GM10847 (cell line): ENCODE results near the gene PHLDB2.

ENCODE experiments used
- POLR2A ChIP-seq: IDR thresholded peaks from 2 replicates; pipeline ENCODE4 v1.6.1; 2011; ENCODE audit not compliant: insufficient read length; ENCODE audit errors: extremely low read depth

PHLDB2 gene

GRCh38 chr3:111859061-111859973, at the start of gene PHLDB2:
PHLDB2 (plus strand) TSS chr3:111859265; CDS start chr3:111884078, 24,813 bp downstream.
- no peak for TF ChIP-seq POLR2A

- TF ChIP-seq POLR2A: no peak
Measured at GRCh38 chr3:111810909-111811308, 48.2 kb upstream of the PHLDB2 start.

- no peak for TF ChIP-seq POLR2A
Measured at GRCh38 chr3:111811811-111812210, 47.3 kb upstream of the PHLDB2 start.

- TF ChIP-seq POLR2A: no peak
Measured at GRCh38 chr3:111812701-111813100, 46.4 kb upstream of the PHLDB2 start.

GRCh38 chr3:111813441-111813840, 45.6 kb upstream of the PHLDB2 start:
- no peak for TF ChIP-seq POLR2A

- no peak for TF ChIP-seq POLR2A
Measured at GRCh38 chr3:111813979-111814378, 45.1 kb upstream of the PHLDB2 start.

GRCh38 chr3:111819927-111820326, 39.1 kb upstream of the PHLDB2 start:
- no peak for TF ChIP-seq POLR2A

- no peak for TF ChIP-seq POLR2A
Measured at GRCh38 chr3:111820651-111821050, 38.4 kb upstream of the PHLDB2 start.

- TF ChIP-seq POLR2A: no peak
Measured at GRCh38 chr3:111821891-111822290, 37.2 kb upstream of the PHLDB2 start.

GRCh38 chr3:111822804-111823203, 36.3 kb upstream of the PHLDB2 start:
- TF ChIP-seq POLR2A: no peak

- TF ChIP-seq POLR2A: no peak
Measured at GRCh38 chr3:111823341-111823855, 35.7 kb upstream of the PHLDB2 start.

- TF ChIP-seq POLR2A: no peak
Measured at GRCh38 chr3:111824351-111824750, 34.7 kb upstream of the PHLDB2 start.

GRCh38 chr3:111827871-111828270, 31.2 kb upstream of the PHLDB2 start:
- TF ChIP-seq POLR2A: no peak

- TF ChIP-seq POLR2A: no peak
Measured at GRCh38 chr3:111828530-111828929, 30.5 kb upstream of the PHLDB2 start.

GRCh38 chr3:111829023-111829422, 30.0 kb upstream of the PHLDB2 start:
- TF ChIP-seq POLR2A: no peak

GRCh38 chr3:111831840-111832239, 27.2 kb upstream of the PHLDB2 start:
- TF ChIP-seq POLR2A: no peak

- TF ChIP-seq POLR2A: no peak
Measured at GRCh38 chr3:111837112-111837511, 22.0 kb upstream of the PHLDB2 start.

- no peak for TF ChIP-seq POLR2A
Measured at GRCh38 chr3:111838133-111838532, 20.9 kb upstream of the PHLDB2 start.
